ENCODE measurements around the gene DNAJC9.
"Not testable (repeated sequence)": the region's sequence is repeated elsewhere in the genome, so short reads cannot be mapped to it uniquely, and the experiment has no call there.

Gene DNAJC9

DNA sequence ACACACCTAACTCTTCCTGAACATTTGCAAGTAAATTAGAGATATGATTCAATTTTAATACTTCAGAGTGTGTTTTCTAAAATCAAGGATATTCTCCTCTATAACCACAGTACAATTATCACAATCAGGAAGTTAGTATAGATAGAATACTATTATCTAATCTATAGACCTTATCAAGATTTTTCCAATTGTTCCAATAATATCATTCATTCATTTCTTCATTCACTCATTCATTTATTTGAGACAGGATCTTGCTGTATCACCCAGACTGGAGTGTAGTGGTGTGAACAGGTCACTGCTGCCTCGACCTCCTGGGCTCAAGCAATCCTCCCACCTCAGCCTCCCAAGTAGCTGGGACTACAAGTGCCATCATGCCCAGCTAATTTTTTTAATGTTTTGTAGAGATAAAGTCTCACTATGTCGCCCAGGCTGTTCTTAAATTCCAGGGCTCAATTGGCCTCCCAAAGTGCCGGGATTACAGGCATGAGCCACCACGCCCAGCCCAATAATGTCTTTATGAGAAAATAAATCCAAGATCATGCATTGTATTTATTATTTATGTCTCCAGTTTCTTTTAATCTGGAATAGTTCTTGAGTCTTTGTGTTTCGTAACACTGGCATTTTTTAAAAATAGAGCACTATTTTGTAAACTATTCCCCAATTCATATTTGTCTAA is 16.0 kb upstream of the DNAJC9 start:
- no peaks in the 10 kb centered on the region for H3K4me1 ChIP-seq (ENCODE audit: insufficient read depth, low read length)
- DNase-seq (no peak), ATAC-seq (ENCODE audit: insufficient read depth, low read depth) (no peak)
- H3K9ac ChIP-seq (ENCODE audit: low read depth, low read length): no peak overlapping the region
- no peaks in the 10 kb centered on the region for H4K20me1 ChIP-seq (ENCODE audit: insufficient read depth, low read length)
- no peak overlapping the region for H3K27ac ChIP-seq (ENCODE audit: low read length)
- TF ChIP-seq, protein P1, sequence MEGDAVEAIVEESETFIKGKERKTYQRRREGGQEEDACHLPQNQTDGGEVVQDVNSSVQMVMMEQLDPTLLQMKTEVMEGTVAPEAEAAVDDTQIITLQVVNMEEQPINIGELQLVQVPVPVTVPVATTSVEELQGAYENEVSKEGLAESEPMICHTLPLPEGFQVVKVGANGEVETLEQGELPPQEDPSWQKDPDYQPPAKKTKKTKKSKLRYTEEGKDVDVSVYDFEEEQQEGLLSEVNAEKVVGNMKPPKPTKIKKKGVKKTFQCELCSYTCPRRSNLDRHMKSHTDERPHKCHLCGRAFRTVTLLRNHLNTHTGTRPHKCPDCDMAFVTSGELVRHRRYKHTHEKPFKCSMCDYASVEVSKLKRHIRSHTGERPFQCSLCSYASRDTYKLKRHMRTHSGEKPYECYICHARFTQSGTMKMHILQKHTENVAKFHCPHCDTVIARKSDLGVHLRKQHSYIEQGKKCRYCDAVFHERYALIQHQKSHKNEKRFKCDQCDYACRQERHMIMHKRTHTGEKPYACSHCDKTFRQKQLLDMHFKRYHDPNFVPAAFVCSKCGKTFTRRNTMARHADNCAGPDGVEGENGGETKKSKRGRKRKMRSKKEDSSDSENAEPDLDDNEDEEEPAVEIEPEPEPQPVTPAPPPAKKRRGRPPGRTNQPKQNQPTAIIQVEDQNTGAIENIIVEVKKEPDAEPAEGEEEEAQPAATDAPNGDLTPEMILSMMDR (IDR thresholded peaks at IDR 0.05; ENCODE audit: borderline replicate concordance, extremely low read depth, low read length, poor library complexity, severe bottlenecking): no peak
- no peak for TF ChIP-seq EZH2 (IDR thresholded peaks at IDR 0.05; ENCODE audit: borderline replicate concordance, low read depth, low read length, severe bottlenecking)
- no peaks in the 10 kb centered on the region for H3K79me2 ChIP-seq (ENCODE audit: insufficient read depth, low read length)
- no peak overlapping the region for H2AFZ ChIP-seq (ENCODE audit: low read depth, low read length)
- H3K9me3 ChIP-seq (ENCODE audit: insufficient read depth, low read length, severe bottlenecking): peaks cover 8% of the 10 kb centered on the region
- H3K36me3 ChIP-seq (ENCODE audit: insufficient read depth, low read length): no peaks in the 10 kb centered on the region
- no peak overlapping the region for H3K4me2 ChIP-seq (ENCODE audit: insufficient read depth, low read length)
- no peak overlapping the region for H3K4me3 ChIP-seq (ENCODE audit: low read depth in 1 of 2, low read length in 2 of 2)
- H3K27me3 ChIP-seq (ENCODE audit: insufficient read depth, low read length, poor library complexity): peaks cover 4% of the 10 kb centered on the region

DNA sequence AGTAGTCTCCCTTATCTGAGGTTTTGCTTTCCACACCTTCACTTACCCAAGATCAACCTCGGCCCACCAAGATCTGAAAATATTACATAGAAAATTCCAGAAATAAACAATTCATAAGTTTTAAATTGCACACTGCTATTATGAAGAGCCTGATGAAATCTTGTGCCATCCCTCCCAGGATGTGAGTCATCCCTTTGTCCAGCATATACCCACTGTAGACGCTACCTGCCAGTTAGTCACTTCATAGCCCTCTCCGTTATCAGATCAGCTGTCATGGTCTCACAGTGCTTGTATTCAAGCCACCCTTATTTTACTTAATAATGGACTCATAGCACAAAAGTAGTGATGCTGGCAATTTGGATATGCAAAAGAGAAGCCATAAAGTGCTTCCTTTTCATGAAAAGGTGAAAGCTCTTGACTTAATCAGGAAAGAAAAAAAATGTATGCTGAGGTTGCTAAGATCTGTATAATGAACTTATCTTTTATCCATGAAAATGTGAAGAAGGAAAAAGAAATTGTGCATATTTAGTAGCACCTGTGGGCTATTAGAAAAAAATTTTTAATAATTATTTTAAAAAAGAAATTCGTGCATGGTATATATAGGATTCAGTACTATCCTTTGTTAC is 15.2 kb upstream of the DNAJC9 start:
- no peak overlapping the region for H3K4me3 ChIP-seq (ENCODE audit: low read depth in 1 of 2, low read length in 2 of 2)
- H3K36me3 ChIP-seq (ENCODE audit: insufficient read depth, low read length): no peaks in the 10 kb centered on the region
- no peak overlapping the region for H3K9ac ChIP-seq (ENCODE audit: low read depth, low read length)
- no peaks in the 10 kb centered on the region for H3K4me1 ChIP-seq (ENCODE audit: insufficient read depth, low read length)
- no peak overlapping the region for H2AFZ ChIP-seq (ENCODE audit: low read depth, low read length)
- H3K9me3 ChIP-seq (ENCODE audit: insufficient read depth, low read length, severe bottlenecking): peaks cover 8% of the 10 kb centered on the region
- TF ChIP-seq, protein P1 (IDR thresholded peaks at IDR 0.05; ENCODE audit: borderline replicate concordance, extremely low read depth, low read length, poor library complexity, severe bottlenecking): no peak
- TF ChIP-seq EZH2 (IDR thresholded peaks at IDR 0.05; ENCODE audit: borderline replicate concordance, low read depth, low read length, severe bottlenecking): no peak
- ATAC-seq (ENCODE audit: insufficient read depth, low read depth) (no peak), DNase-seq (no peak)
- no peak overlapping the region for H3K4me2 ChIP-seq (ENCODE audit: insufficient read depth, low read length)
- H4K20me1 ChIP-seq (ENCODE audit: insufficient read depth, low read length): no peaks in the 10 kb centered on the region
- no peak overlapping the region for H3K27ac ChIP-seq (ENCODE audit: low read length)
- no peaks in the 10 kb centered on the region for H3K79me2 ChIP-seq (ENCODE audit: insufficient read depth, low read length)
- peaks cover 3% of the 10 kb centered on the region for H3K27me3 ChIP-seq (ENCODE audit: insufficient read depth, low read length, poor library complexity)

DNA sequence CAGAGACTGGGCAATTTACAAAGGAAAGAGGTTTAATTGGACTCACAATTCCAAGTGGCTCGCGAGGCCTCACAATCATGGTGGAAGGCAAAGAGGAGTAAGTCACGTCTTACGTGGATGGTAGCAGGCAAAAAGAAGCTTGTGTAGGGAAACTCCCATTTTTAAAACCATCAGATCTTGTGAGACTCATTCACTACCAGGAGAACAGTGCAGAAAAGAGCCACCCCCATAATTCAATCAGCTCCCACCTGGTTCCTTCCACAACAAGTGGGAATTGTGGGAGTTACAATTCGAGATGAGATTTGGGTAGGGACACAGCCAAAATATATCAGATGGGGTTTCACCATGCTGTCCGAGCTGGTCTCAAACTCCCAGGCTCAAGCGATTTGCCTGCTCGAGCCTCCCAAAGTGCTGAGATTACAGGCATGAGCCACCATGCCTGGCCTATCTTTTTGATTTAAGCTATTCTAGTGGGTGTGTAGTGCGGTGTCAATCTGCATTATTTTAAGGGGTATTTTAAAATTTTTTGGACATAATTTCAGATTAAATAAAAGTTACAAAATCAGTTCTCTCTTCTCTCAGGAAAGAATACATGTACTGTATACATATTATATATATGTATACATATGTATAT is 14.4 kb upstream of the DNAJC9 start:
- Histone ChIP-seq H4K20me1 (ENCODE audit: insufficient read depth, low read length) (no peaks in the 10 kb centered on the region), H3K27me3 (ENCODE audit: insufficient read depth, low read length, poor library complexity) (no peaks in the 10 kb centered on the region), H2AFZ (ENCODE audit: low read depth, low read length) (no peak overlapping the region), H3K4me2 (ENCODE audit: insufficient read depth, low read length) (no peak overlapping the region), H3K27ac (ENCODE audit: low read length) (no peak overlapping the region), H3K4me3 (ENCODE audit: low read depth in 1 of 2, low read length in 2 of 2) (no peak overlapping the region), H3K4me1 (ENCODE audit: insufficient read depth, low read length) (no peaks in the 10 kb centered on the region), H3K36me3 (ENCODE audit: insufficient read depth, low read length) (no peaks in the 10 kb centered on the region), H3K79me2 (ENCODE audit: insufficient read depth, low read length) (no peaks in the 10 kb centered on the region), H3K9me3 (ENCODE audit: insufficient read depth, low read length, severe bottlenecking) (peaks cover 8% of the 10 kb centered on the region), H3K9ac (ENCODE audit: low read depth, low read length) (no peak overlapping the region)
- TF ChIP-seq, protein P1 (IDR thresholded peaks at IDR 0.05; ENCODE audit: borderline replicate concordance, extremely low read depth, low read length, poor library complexity, severe bottlenecking): no peak
- TF ChIP-seq EZH2 (IDR thresholded peaks at IDR 0.05; ENCODE audit: borderline replicate concordance, low read depth, low read length, severe bottlenecking): no peak
- ATAC-seq (ENCODE audit: insufficient read depth, low read depth) (no peak), DNase-seq (no peak)

DNA sequence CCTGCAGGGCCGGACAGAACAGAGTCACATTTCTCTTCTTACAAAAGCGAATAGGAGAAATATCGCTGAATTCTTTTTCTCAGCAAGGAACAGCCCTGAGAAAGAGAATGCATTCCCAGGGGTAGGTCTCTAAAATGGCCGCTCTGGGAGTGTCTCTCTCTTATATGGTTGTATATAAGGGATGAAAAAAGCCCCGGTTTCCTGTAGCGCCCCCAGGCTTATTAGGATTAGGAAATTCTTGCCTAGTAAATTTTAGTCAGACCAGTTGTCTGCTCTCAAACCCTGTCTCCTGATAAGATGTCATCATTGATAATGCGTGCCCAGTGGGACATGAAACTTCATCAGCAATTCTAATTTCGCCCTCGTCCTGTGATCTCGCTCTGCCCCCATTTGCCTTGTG is 11.6 kb upstream of the DNAJC9 start:
- H4K20me1 ChIP-seq (ENCODE audit: insufficient read depth, low read length); H3K4me3 ChIP-seq (ENCODE audit: low read depth in 1 of 2, low read length in 2 of 2); H3K27ac ChIP-seq (ENCODE audit: low read length); H3K79me2 ChIP-seq (ENCODE audit: insufficient read depth, low read length); H3K36me3 ChIP-seq (ENCODE audit: insufficient read depth, low read length); H3K27me3 ChIP-seq (ENCODE audit: insufficient read depth, low read length, poor library complexity); H3K9ac ChIP-seq (ENCODE audit: low read depth, low read length); ATAC-seq (ENCODE audit: insufficient read depth, low read depth); H3K9me3 ChIP-seq (ENCODE audit: insufficient read depth, low read length, severe bottlenecking); H2AFZ ChIP-seq (ENCODE audit: low read depth, low read length); H3K4me1 ChIP-seq (ENCODE audit: insufficient read depth, low read length); H3K4me2 ChIP-seq (ENCODE audit: insufficient read depth, low read length): not testable (repeated sequence)
- DNase-seq: peak; percentile 26

All from DND-41 (cell line).